H1 (cell line): ENCODE data around the gene HLA-DMB. TPM values are rescaled to one million over a fixed set of nuclear protein-coding genes. Genes with fewer than 3 reads are reported as not detected.

ENCODE experiments used
- CTCF ChIA-PET: fragments of 300-600 bp; sonication (Branson Sonifier 250); formaldehyde crosslinking; loops from one replicate; lab custom pipeline; 2021; ENCODE audit not compliant: partially characterized antibody; lab: Charles Lee
- POLR2A ChIA-PET: fragments of 300-600 bp; sonication (Branson Sonifier 250); formaldehyde crosslinking; loops from one replicate; lab custom pipeline; 2021; ENCODE audit warnings: inconsistent platforms; ENCODE audit not compliant: partially characterized antibody; lab: Charles Lee
- DNase-seq, 2 experiments: peaks; one replicate each; pipeline versions ENCODE4 v3.0.0 to v3.0.0-alpha.2; 2010 to 2022; ENCODE audit warnings: low spot score in 2 of 2, low read depth in 1 of 2, mixed read lengths in 1 of 2
- FAIRE-seq: peaks from 2 replicates; lab custom pipeline; 2011; peaks lifted over from hg19 to GRCh38; lab: Jason Lieb, UNC
- H2AFZ ChIP-seq: 2 replicates; pipeline ENCODE4 v1.8.1; 2012; ENCODE audit warnings: low read length, inconsistent platforms
- H2AK5ac ChIP-seq: 2 replicates; pipeline ENCODE4 v1.6.1; 2013; ENCODE audit warnings: low read depth, low read length
- H2BK120ac ChIP-seq: replicated peaks from 2 replicates; pipeline ENCODE3; 2013; ENCODE audit warnings: low read depth, low read length, inconsistent platforms
- H2BK12ac ChIP-seq: 2 replicates; pipeline ENCODE4 v1.6.1; 2013; ENCODE audit warnings: low read depth, low read length
- H2BK15ac ChIP-seq: 2 replicates; pipeline ENCODE4 v1.6.1; 2013; ENCODE audit warnings: low read length
- H2BK20ac ChIP-seq: 2 replicates; pipeline ENCODE4 v1.6.1; 2013; ENCODE audit warnings: low read length
- H2BK5ac ChIP-seq: 2 replicates; pipeline ENCODE4 v1.6.1; 2013; ENCODE audit warnings: low read depth, low read length
- H3K14ac ChIP-seq: 2 replicates; pipeline ENCODE4 v1.6.1; 2013; ENCODE audit warnings: inconsistent platforms; ENCODE audit not compliant: insufficient read length
- H3K18ac ChIP-seq: 2 replicates; pipeline ENCODE4 v1.6.1; 2013; ENCODE audit warnings: low read length; ENCODE audit errors: extremely low read depth
- H3K23ac ChIP-seq: 2 replicates; pipeline ENCODE4 v1.6.1; 2013; ENCODE audit warnings: inconsistent platforms; ENCODE audit not compliant: insufficient read length
- H3K23me2 ChIP-seq: 2 replicates; pipeline ENCODE4 v1.6.1; 2013; ENCODE audit warnings: low read depth, low read length
- H3K27ac ChIP-seq: 2 replicates; pipeline ENCODE4 v1.6.1; 2011; ENCODE audit warnings: low read depth, low read length, inconsistent platforms
- H3K27me3 ChIP-seq, 4 experiments: replicated peaks in 1 of 4; 1 replicate in 1 of 4; 2 replicates in 3 of 4; pipeline versions ENCODE4 v1.6.1 to v1.8.1; 2011 to 2013; ENCODE audit warnings: low read length in 3 of 4, mild to moderate bottlenecking in 3 of 4, inconsistent platforms in 2 of 4, mixed read lengths in 2 of 4, moderate library complexity in 1 of 4; ENCODE audit not compliant: control insufficient read depth in 3 of 4, insufficient read depth in 3 of 4; ENCODE audit errors: extremely low read depth in 1 of 4
- H3K36me3 ChIP-seq, 4 experiments: 2 replicates each; pipeline versions ENCODE4 v1.6.1 to v1.8.1; 2011 to 2013; ENCODE audit warnings: mild to moderate bottlenecking in 4 of 4, low read length in 3 of 4, moderate library complexity in 2 of 4, control low read depth in 1 of 4, inconsistent platforms in 1 of 4; ENCODE audit not compliant: insufficient read depth in 4 of 4, control insufficient read depth in 2 of 4
- H3K4ac ChIP-seq: replicated peaks from 2 replicates; pipeline ENCODE3; 2013; ENCODE audit warnings: low read length, low read depth, mixed read lengths, inconsistent platforms; ENCODE audit not compliant: insufficient read length
- H3K4me1 ChIP-seq, 4 experiments: replicated peaks in 1 of 4; 1 replicate in 1 of 4; 2 replicates in 3 of 4; pipeline versions ENCODE4 v1.6.1 to v1.8.1; 2011 to 2013; ENCODE audit warnings: low read length in 3 of 4, inconsistent platforms in 2 of 4, mixed read lengths in 1 of 4; ENCODE audit not compliant: insufficient read depth in 4 of 4, control insufficient read depth in 3 of 4
- H3K4me2 ChIP-seq, 2 experiments: 2 replicates each; pipeline versions ENCODE4 v1.6.1 to v1.8.1; 2011 to 2013; ENCODE audit warnings: low read depth in 2 of 2, low read length in 2 of 2, control low read depth in 1 of 2, inconsistent platforms in 1 of 2, mild to moderate bottlenecking in 1 of 2; ENCODE audit not compliant: insufficient read depth in 1 of 2
- H3K4me3 ChIP-seq, 4 experiments: fragments of 200-600, 300-600 bp in 1 of 4; sonication (generic), shearing (Covaris generic), sonication (Bioruptor Twin) in 1 of 4; 2 replicates each; pipeline versions ENCODE4 v1.5.1 to v1.8.1; 2011 to 2016; ENCODE audit warnings: low read length in 4 of 4, low read depth in 3 of 4, control low read depth in 2 of 4, inconsistent platforms in 2 of 4, mild to moderate bottlenecking in 2 of 4, mixed read lengths in 1 of 4, moderate library complexity in 1 of 4; ENCODE audit not compliant: insufficient read depth in 2 of 4; ENCODE audit errors: extremely low read depth in 1 of 4
- H3K56ac ChIP-seq: replicated peaks from 2 replicates; pipeline ENCODE3; 2013; ENCODE audit warnings: low read depth, mild to moderate bottlenecking, mixed read lengths, low read length, inconsistent platforms; ENCODE audit not compliant: insufficient read length
- H3K79me1 ChIP-seq: 2 replicates; pipeline ENCODE4 v1.6.1; 2013; ENCODE audit warnings: low read depth, low read length, control low read depth
- H3K79me2 ChIP-seq, 2 experiments: 2 replicates each; pipeline versions ENCODE4 v1.6.1 to v1.8.1; 2012 to 2013; ENCODE audit warnings: low read length in 2 of 2, mild to moderate bottlenecking in 2 of 2, inconsistent platforms in 1 of 2; ENCODE audit not compliant: insufficient read depth in 2 of 2, control insufficient read depth in 1 of 2
- H3K9ac ChIP-seq, 4 experiments: replicated peaks in 1 of 4; 1 replicate in 1 of 4; 2 replicates in 3 of 4; pipeline versions ENCODE4 v1.6.1 to v1.8.1; 2011 to 2013; ENCODE audit warnings: low read depth in 3 of 4, low read length in 3 of 4, control low read depth in 2 of 4, mild to moderate bottlenecking in 2 of 4, moderate library complexity in 2 of 4, inconsistent platforms in 1 of 4; ENCODE audit errors: extremely low read depth in 1 of 4
- H3K9me3 ChIP-seq, 2 experiments: 2 replicates each; pipeline versions ENCODE4 v1.6.1 to v1.8.1; 2012 to 2013; ENCODE audit warnings: mild to moderate bottlenecking in 2 of 2, moderate library complexity in 2 of 2, control low read depth in 1 of 2, inconsistent platforms in 1 of 2, low read depth in 1 of 2, low read length in 1 of 2, mixed read lengths in 1 of 2; ENCODE audit not compliant: insufficient read depth in 2 of 2
- H4K20me1 ChIP-seq, 2 experiments: replicated peaks in 1 of 2; 2 replicates each; pipeline versions ENCODE3 to v1.8.1; 2011 to 2013; ENCODE audit warnings: inconsistent platforms in 2 of 2, low read length in 2 of 2, mild to moderate bottlenecking in 1 of 2; ENCODE audit not compliant: insufficient read depth in 2 of 2, control insufficient read depth in 1 of 2
- H4K5ac ChIP-seq: 2 replicates; pipeline ENCODE4 v1.6.1; 2013; ENCODE audit warnings: low read length, low read depth, mixed read lengths, inconsistent platforms; ENCODE audit not compliant: insufficient read length
- H4K8ac ChIP-seq: 2 replicates; pipeline ENCODE4 v1.8.0; 2013; ENCODE audit warnings: mild to moderate bottlenecking, moderate library complexity, low read length, inconsistent platforms; ENCODE audit not compliant: insufficient read depth; ENCODE audit errors: extremely low read depth
- H4K91ac ChIP-seq: replicated peaks from 2 replicates; pipeline ENCODE3; 2013; ENCODE audit warnings: low read length, mixed read lengths, inconsistent platforms; ENCODE audit not compliant: insufficient read length
- CEBPB ChIP-seq: IDR thresholded peaks from 2 replicates; pipeline ENCODE4 v1.6.1; 2012; ENCODE audit warnings: low read depth, low read length
- CTCF ChIP-seq, 3 experiments: IDR thresholded peaks; 1 replicate in 2 of 3; 2 replicates in 1 of 3; pipeline versions ENCODE4 v1.5.1 to v1.6.1; 2011; ENCODE audit warnings: low read length in 3 of 3, mild to moderate bottlenecking in 3 of 3, inconsistent platforms in 2 of 3, low read depth in 1 of 3, moderate library complexity in 1 of 3; ENCODE audit not compliant: insufficient read depth in 1 of 3; ENCODE audit errors: control extremely low read depth in 1 of 3
- NANOG ChIP-seq: IDR thresholded peaks from 2 replicates; pipeline ENCODE4 v1.6.1; 2011; ENCODE audit warnings: low read length, low read depth, mild to moderate bottlenecking, inconsistent platforms; ENCODE audit not compliant: insufficient read depth, poor library complexity, severe bottlenecking
- POLR2AphosphoS5 ChIP-seq: IDR thresholded peaks from 2 replicates; pipeline ENCODE4 v1.6.1; 2011; ENCODE audit warnings: low read depth, low read length
- POU5F1 ChIP-seq: IDR thresholded peaks from 2 replicates; pipeline ENCODE4 v1.6.1; 2011; ENCODE audit warnings: low read depth, mild to moderate bottlenecking, low read length, moderate library complexity
- RAD21 ChIP-seq, 2 experiments: IDR thresholded peaks in 1 of 2; conservative IDR thresholded peaks in 1 of 2; 2 replicates each; pipeline ENCODE4 v1.6.1; 2011; ENCODE audit warnings: low read depth in 2 of 2, low read length in 2 of 2, improper control_type of control experiment in 1 of 2, inconsistent platforms in 1 of 2, mild to moderate bottlenecking in 1 of 2, moderate library complexity in 1 of 2
- TAF7 ChIP-seq: optimal IDR thresholded peaks from 2 replicates; pipeline ENCODE3; 2011; ENCODE audit warnings: low read depth, mild to moderate bottlenecking, inconsistent platforms, low read length, moderate library complexity, borderline replicate concordance
- TBP ChIP-seq: IDR thresholded peaks from 2 replicates; pipeline ENCODE4 v1.6.1; 2011; ENCODE audit warnings: low read depth, low read length, improper control_type of control experiment
- WGBS, 2 experiments: shearing (Covaris generic) in 1 of 2; methylation state at CpG; one replicate each; pipeline versions ENCODE4 v1.1.6 to v1.1.7; 2013 to 2015; ENCODE audit warnings: low lambda C conversion rate in 2 of 2, mixed read lengths in 2 of 2, inconsistent platforms in 1 of 2, low coverage in 1 of 2, missing lambda C conversion rate in 1 of 2; ENCODE audit not compliant: insufficient replicate concordance in 2 of 2, insufficient coverage in 1 of 2, insufficient read length in 1 of 2; ENCODE audit errors: extremely low coverage in 1 of 2, missing lambda C conversion rate in 1 of 2; 5-methylcytosine and 5-hydroxymethylcytosine counted together
- polyA plus RNA-seq, 7 experiments: library from polyadenylated mRNA; depleted of rRNA in 3 of 7; stranded (reverse) in 5 of 7; unstranded in 2 of 7; fragments of >200 nt in 5 of 7; fragments of 200-250 nt in 2 of 7; gene quantifications; 1 replicate in 5 of 7; 2 replicates in 1 of 7; 4 replicates in 1 of 7; pipeline versions ENCODE4 v1.2.1 to v1.2.3, GENCODE V29; 2011 to 2013; ENCODE audit warnings: missing spikeins in 2 of 7, mixed read lengths in 2 of 7
- total RNA-seq: library from RNA; stranded (reverse); fragmentation: NEBNext Ultra II Directional; extraction: Animal tissue kit (Norgen Biotek cat#: 25700); gene quantifications from 2 replicates; pipeline ENCODE4 v1.2.1, GENCODE V29; 2021

Gene HLA-DMB
- total and polyA plus RNA-seq, 2 of the 8 experiments (the other 6 are each of a cell fraction or from before 2014, with no cell fraction given), result 2.7 to 4.7 TPM

DNA sequence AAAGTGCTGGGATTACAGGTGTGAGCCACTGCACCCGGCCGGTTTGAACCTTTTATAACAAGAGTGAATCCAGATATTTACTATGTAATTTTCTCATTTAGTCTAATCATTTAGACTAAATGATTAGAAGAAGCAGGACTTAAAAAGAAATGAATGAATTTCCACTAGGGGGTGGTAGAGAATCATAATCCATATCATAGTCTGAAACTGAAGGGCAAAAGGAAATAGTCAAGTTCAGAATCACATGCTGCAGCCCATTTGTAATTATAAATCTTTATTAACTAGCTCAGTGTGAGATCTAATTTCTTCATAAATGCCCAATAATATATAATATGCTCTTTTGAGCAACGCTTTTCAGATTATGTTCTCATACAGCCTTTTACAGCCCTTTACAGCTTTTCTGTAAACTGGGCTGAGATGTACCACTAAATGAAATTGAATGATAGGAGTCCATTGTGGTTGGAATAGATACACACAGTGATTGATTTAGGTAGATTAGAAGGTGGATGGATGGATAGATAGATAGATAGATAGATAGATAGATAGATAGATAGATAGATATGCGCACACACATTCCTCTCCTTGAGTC is 55.0 kb downstream of the HLA-DMB start:
- CTCF ChIA-PET, result interaction anchor here (0.6 to 3.1 kb wide), 40 partner anchors 8 to 681 kb away, joined by 3 to 23 read pairs (median 4); partner anchors contain the start of genes HLA-DMA and TAP2
- POLR2A ChIA-PET, result interaction anchor here (1.0 kb wide), 2 partner anchors 82 to 98 kb away, joined by 3 to 5 read pairs; no protein-coding TSS in a partner anchor
- no peak overlapping the region for H2BK12ac ChIP-seq
- H3K4ac ChIP-seq, result no peak overlapping the region
- H3K56ac ChIP-seq, result no peak overlapping the region
- no peaks in the 10 kb centered on the region for H3K36me3 ChIP-seq
- no peaks in the 10 kb centered on the region for H3K79me2 ChIP-seq
- DNase-seq, result no peak
- no peak overlapping the region for H3K18ac ChIP-seq
- no peak overlapping the region for H4K8ac ChIP-seq
- no peaks in the 10 kb centered on the region for H3K23me2 ChIP-seq
- no peaks in the 10 kb centered on the region for H3K27me3 ChIP-seq
- no peak overlapping the region for H3K23ac ChIP-seq
- FAIRE-seq, result no peak
- H2AK5ac ChIP-seq, result no peak overlapping the region
- TF ChIP-seq CEBPB (no peak), RAD21 (IDR thresholded peaks at IDR 0.05 in 1 of 2, conservative IDR thresholded peaks at IDR 0.05 in 1 of 2; ENCODE audit: low read depth in 2 of 2, low read length in 2 of 2) (peak; percentile 63 to 67), NANOG (no peak), POU5F1 (no peak), POLR2AphosphoS5 (no peak), TAF7 (no peak), CTCF (IDR thresholded peaks at IDR 0.05; ENCODE audit: control extremely low read depth in 1 of 3, insufficient read depth in 1 of 3, low read depth in 1 of 3, low read length in 3 of 3) (peak in 2 of 3 experiments; percentile 25 to 38; a peak in 2 of 4 replicates), TBP (no peak)
- no peak overlapping the region for H2BK120ac ChIP-seq
- H2AFZ ChIP-seq, result no peak overlapping the region
- no peak overlapping the region for H3K14ac ChIP-seq
- H3K4me1 ChIP-seq, result no peaks in the 10 kb centered on the region
- no peak overlapping the region for H3K4me3 ChIP-seq
- H2BK5ac ChIP-seq, result no peak overlapping the region
- no peaks in the 10 kb centered on the region for H3K9me3 ChIP-seq
- H4K20me1 ChIP-seq, result no peaks in the 10 kb centered on the region
- WGBS, 2 experiments, result 61% methylated on average over 4 of the region's 4 CpGs; no CpG with 5 or more reads in 1 of the 2 experiments
- H3K79me1 ChIP-seq, result no peaks in the 10 kb centered on the region
- no peak overlapping the region for H3K4me2 ChIP-seq
- H4K91ac ChIP-seq, result no peak overlapping the region
- H2BK20ac ChIP-seq, result no peak overlapping the region
- no peak overlapping the region for H2BK15ac ChIP-seq
- no peak overlapping the region for H3K27ac ChIP-seq
- no peak overlapping the region for H3K9ac ChIP-seq
- no peak overlapping the region for H4K5ac ChIP-seq
